OCI-LY7 (cell line): ENCODE results near the gene SNX9. TPM values are rescaled to one million over a fixed set of nuclear protein-coding genes. Genes with fewer than 3 reads are reported as not detected.

Source experiments
- BruUV-seq: library from RNA; stranded (reverse); fragments of 400-500 nt; replicated peaks from 2 replicates; lab custom pipeline; 2021; lab: Mats Ljungman, UMichigan
- CTCF ChIA-PET: fragments of 300-600 bp; sonication (Branson Sonifier 250); formaldehyde crosslinking; loops from one replicate; lab custom pipeline; 2022; ENCODE audit warnings: antibody characterized with exemption; ENCODE audit not compliant: unreplicated experiment; lab: Charles Lee
- POLR2A ChIA-PET: fragments of 300-600 bp; sonication (Branson Sonifier 250); formaldehyde crosslinking; loops from one replicate; lab custom pipeline; 2022; ENCODE audit warnings: antibody characterized with exemption; lab: Charles Lee
- DNase-seq: peaks from one replicate; pipeline ENCODE4 v3.0.0-alpha.2; 2015; ENCODE audit warnings: low spot score
- H2AFZ ChIP-seq: fragments of 200-600 bp; sonication (generic), shearing (Covaris generic); 2 replicates; pipeline ENCODE4 v1.6.1; 2014; ENCODE audit warnings: mild to moderate bottlenecking, antibody characterized with exemption, low read length, moderate library complexity
- H3K27ac ChIP-seq: fragments of 200-600 bp; sonication (generic); 2 replicates; pipeline ENCODE4 v1.5.1; 2014; ENCODE audit warnings: mixed run types, low read depth, mild to moderate bottlenecking, moderate library complexity, low read length, inconsistent platforms; ENCODE audit not compliant: poor library complexity, severe bottlenecking
- H3K36me3 ChIP-seq: fragments of 200-600 bp; sonication (generic); 2 replicates; pipeline ENCODE4 v1.6.1; 2014; ENCODE audit warnings: mild to moderate bottlenecking, antibody characterized with exemption, low read length, moderate library complexity, mixed read lengths; ENCODE audit not compliant: insufficient read depth
- H3K4me1 ChIP-seq: fragments of 200-600 bp; sonication (generic); 2 replicates; pipeline ENCODE4 v1.5.1; 2014; ENCODE audit warnings: mild to moderate bottlenecking, low read length; ENCODE audit not compliant: insufficient read depth, poor library complexity, severe bottlenecking
- H3K4me2 ChIP-seq: fragments of 200-600 bp; sonication (generic); 2 replicates; pipeline ENCODE4 v1.6.1; 2014; ENCODE audit warnings: mild to moderate bottlenecking, low read length
- H3K4me3 ChIP-seq: fragments of 200-600 bp; sonication (generic); 2 replicates; pipeline ENCODE4 v1.5.1; 2014; ENCODE audit warnings: mild to moderate bottlenecking, low read depth, low read length; ENCODE audit not compliant: poor library complexity, severe bottlenecking
- H3K79me2 ChIP-seq: fragments of 200-600 bp; sonication (generic); 2 replicates; pipeline ENCODE4 v1.6.1; 2016; ENCODE audit warnings: low read depth, mild to moderate bottlenecking, low read length, moderate library complexity, mixed read lengths; ENCODE audit not compliant: insufficient read depth
- H3K9me2 ChIP-seq: fragments of 200-600 bp; sonication (generic); 2 replicates; pipeline ENCODE4 v1.6.1; 2016; ENCODE audit warnings: mild to moderate bottlenecking, low read length, mixed read lengths; ENCODE audit not compliant: insufficient read depth
- H3K9me3 ChIP-seq: fragments of 200-600 bp; sonication (generic); 2 replicates; pipeline ENCODE4 v1.6.1; 2014; ENCODE audit warnings: mild to moderate bottlenecking, mixed run types, low read length, mixed read lengths
- H4K20me1 ChIP-seq: fragments of 200-600 bp; sonication (generic); 2 replicates; pipeline ENCODE4 v1.6.1; 2014; ENCODE audit warnings: mild to moderate bottlenecking, antibody characterized with exemption, low read length, moderate library complexity, mixed read lengths; ENCODE audit not compliant: insufficient read depth
- EZH2phosphoT487 ChIP-seq: fragments of 200-600 bp; sonication (generic); IDR thresholded peaks from 2 replicates; pipeline ENCODE4 v1.6.1; 2018; ENCODE audit warnings: low read depth, borderline replicate concordance, mild to moderate bottlenecking, mixed run types, antibody characterized with exemption, low read length, moderate library complexity, mixed read lengths
- intact Hi-C: fragments of 100-400 bp; cut with micrococcal nuclease; formaldehyde crosslinking; loops from one replicate; pipeline ENCODE4 v1.10.0; 2022; ENCODE audit not compliant: unreplicated experiment
- total RNA-seq, 2 experiments: library from RNA; depleted of rRNA in 1 of 2; stranded (reverse); fragments of >200 nt in 1 of 2; shearing (Covaris generic) in 1 of 2; gene quantifications; 2 replicates each; pipeline ENCODE4 v1.2.3, GENCODE V29; 2014 to 2022
- TF ChIP-seq, protein P1 (sequence below): fragments of 200-600 bp; sonication (generic); conservative IDR thresholded peaks from 2 replicates; pipeline ENCODE4 v1.5.1; 2014; ENCODE audit warnings: mild to moderate bottlenecking, antibody characterized with exemption, low read length, moderate library complexity, mixed read lengths

The SNX9 gene
- total RNA-seq, 2 experiments from 2014 or later = not detected

GRCh38 chr6:157809613-157810012, 13.4 kb upstream of the SNX9 start:
- peaks cover 18% of the 10 kb centered on the region for H3K4me1 ChIP-seq
- H3K36me3 ChIP-seq = no peaks in the 10 kb centered on the region; the same call in 1 of the 2 replicates
- no peak overlapping the region for H2AFZ ChIP-seq
- BruUV-seq = no TSS peak
- TF ChIP-seq EZH2phosphoT487 = no peak
- TF ChIP-seq, protein P1, sequence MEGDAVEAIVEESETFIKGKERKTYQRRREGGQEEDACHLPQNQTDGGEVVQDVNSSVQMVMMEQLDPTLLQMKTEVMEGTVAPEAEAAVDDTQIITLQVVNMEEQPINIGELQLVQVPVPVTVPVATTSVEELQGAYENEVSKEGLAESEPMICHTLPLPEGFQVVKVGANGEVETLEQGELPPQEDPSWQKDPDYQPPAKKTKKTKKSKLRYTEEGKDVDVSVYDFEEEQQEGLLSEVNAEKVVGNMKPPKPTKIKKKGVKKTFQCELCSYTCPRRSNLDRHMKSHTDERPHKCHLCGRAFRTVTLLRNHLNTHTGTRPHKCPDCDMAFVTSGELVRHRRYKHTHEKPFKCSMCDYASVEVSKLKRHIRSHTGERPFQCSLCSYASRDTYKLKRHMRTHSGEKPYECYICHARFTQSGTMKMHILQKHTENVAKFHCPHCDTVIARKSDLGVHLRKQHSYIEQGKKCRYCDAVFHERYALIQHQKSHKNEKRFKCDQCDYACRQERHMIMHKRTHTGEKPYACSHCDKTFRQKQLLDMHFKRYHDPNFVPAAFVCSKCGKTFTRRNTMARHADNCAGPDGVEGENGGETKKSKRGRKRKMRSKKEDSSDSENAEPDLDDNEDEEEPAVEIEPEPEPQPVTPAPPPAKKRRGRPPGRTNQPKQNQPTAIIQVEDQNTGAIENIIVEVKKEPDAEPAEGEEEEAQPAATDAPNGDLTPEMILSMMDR = no peak
- H3K79me2 ChIP-seq = no peaks in the 10 kb centered on the region
- CTCF ChIA-PET = no interaction called here
- H3K9me2 ChIP-seq = no peaks in the 10 kb centered on the region
- no peak overlapping the region for H3K4me2 ChIP-seq
- H3K4me3 ChIP-seq = no peak overlapping the region
- H3K27ac ChIP-seq = no peak overlapping the region
- peaks cover 9% of the 10 kb centered on the region; the same call in 1 of the 2 replicates for H3K9me3 ChIP-seq
- H4K20me1 ChIP-seq = no peaks in the 10 kb centered on the region
- intact Hi-C loops = loop anchor here (5.0 kb wide), 1 partner anchor 47 kb away; no protein-coding TSS in a partner anchor
- POLR2A ChIA-PET = no interaction called here
- no peak for DNase-seq

DNA sequence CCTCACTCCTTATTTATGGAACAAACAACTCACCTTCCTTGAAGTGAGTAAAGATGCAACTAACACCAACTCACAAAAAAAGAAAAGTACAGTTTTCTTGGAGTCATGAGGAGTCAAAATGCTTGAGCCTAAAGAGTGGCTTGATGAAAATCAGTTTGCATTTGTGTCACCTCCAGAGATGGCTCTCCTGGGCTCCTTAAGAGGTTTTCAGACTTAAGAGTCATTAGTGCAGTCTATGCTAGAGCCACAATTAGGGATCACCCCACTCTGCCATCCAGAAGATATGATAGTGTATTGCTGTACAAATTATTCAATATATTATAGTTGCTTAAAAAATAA, 11.9 kb upstream of the SNX9 start:
- ChIA-PET POLR2A (no interaction called here), CTCF (no interaction called here)
- no peak overlapping the region for H3K27ac ChIP-seq
- H3K79me2 ChIP-seq = no peaks in the 10 kb centered on the region
- H3K4me3 ChIP-seq = no peak overlapping the region
- BruUV-seq = no TSS peak
- H4K20me1 ChIP-seq = no peaks in the 10 kb centered on the region
- intact Hi-C loops = loop anchor here (5.0 kb wide), 1 partner anchor 49 kb away; no protein-coding TSS in a partner anchor
- no peaks in the 10 kb centered on the region; the same call in 1 of the 2 replicates for H3K36me3 ChIP-seq
- DNase-seq = no peak
- no peak overlapping the region for H3K4me2 ChIP-seq
- H2AFZ ChIP-seq = no peak overlapping the region
- no peaks in the 10 kb centered on the region for H3K9me2 ChIP-seq
- peaks cover 9% of the 10 kb centered on the region; the same call in 1 of the 2 replicates for H3K9me3 ChIP-seq
- peaks cover 33% of the 10 kb centered on the region for H3K4me1 ChIP-seq
- TF ChIP-seq, protein P1 = no peak
- TF ChIP-seq EZH2phosphoT487 = no peak

DNA sequence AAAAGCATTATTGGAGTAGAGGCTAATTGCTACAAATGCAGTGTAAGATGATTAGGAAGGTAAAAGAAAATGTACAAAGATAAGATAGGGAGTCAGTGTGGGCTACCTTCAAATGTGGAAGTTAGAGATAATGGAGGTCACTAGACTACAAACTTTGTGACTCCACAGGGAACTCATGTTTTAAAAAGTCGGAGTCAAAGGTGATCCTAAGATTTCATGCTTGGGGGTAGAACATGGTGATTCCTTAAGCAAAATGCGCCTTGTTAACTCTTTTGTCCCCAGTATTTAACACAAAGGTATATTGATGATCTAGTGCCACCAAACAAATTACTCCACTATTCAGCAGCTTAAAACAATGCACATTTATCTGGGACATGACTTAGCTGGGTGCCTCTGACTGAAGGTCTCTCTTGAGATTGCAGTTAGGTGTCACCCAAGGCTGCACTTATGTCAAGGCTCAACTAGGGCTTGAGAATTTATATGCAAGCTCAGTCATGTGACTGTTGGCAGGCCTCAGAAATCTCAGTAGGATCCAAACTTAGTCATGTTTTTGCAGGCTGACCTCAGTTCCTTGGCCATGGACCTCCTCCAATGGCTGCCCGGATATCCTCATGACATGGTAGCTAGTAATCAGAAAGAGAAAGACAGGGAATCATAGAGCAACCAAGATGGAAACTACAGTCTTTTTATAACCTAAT, 11.4 kb upstream of the SNX9 start:
- Histone ChIP-seq H3K4me1 (peaks cover 38% of the 10 kb centered on the region), H3K27ac (no peak overlapping the region), H4K20me1 (no peaks in the 10 kb centered on the region), H3K36me3 (no peaks in the 10 kb centered on the region; the same call in 1 of the 2 replicates), H3K9me3 (peaks cover 9% of the 10 kb centered on the region; the same call in 1 of the 2 replicates), H3K79me2 (no peaks in the 10 kb centered on the region), H2AFZ (no peak overlapping the region), H3K4me2 (no peak overlapping the region), H3K4me3 (no peak overlapping the region), H3K9me2 (no peaks in the 10 kb centered on the region)
- no peak for TF ChIP-seq EZH2phosphoT487
- TF ChIP-seq, protein P1 = no peak
- CTCF ChIA-PET = no interaction called here
- intact Hi-C loops = loop anchor here (5.0 kb wide), 1 partner anchor 49 kb away; no protein-coding TSS in a partner anchor
- POLR2A ChIA-PET = no interaction called here
- DNase-seq = no peak
- no TSS peak for BruUV-seq
